Liver (tissue), 9 donors: ENCODE results near the gene TUBG2. TPM values are rescaled to one million over a fixed set of nuclear protein-coding genes. Genes with fewer than 3 reads are reported as not detected.

Source experiments
- DNase-seq: peaks from one replicate; pipeline ENCODE4 v3.0.0-alpha.2; 2017; ENCODE audit warnings: low spot score
- H3K27ac ChIP-seq, 2 donors: one replicate each; pipeline ENCODE4 v1.7.0; 2013; ENCODE audit warnings: inconsistent platforms in 2 of 2, low read length in 2 of 2, control low read depth in 1 of 2, low read depth in 1 of 2, mild to moderate bottlenecking in 1 of 2
- H3K27me3 ChIP-seq, 4 donors: one replicate each; pipeline versions ENCODE4 v1.6.1 to v1.7.0; 2013; ENCODE audit warnings: low read length in 3 of 4, inconsistent platforms in 1 of 4, mild to moderate bottlenecking in 1 of 4, moderate library complexity in 1 of 4; ENCODE audit not compliant: control insufficient read depth in 4 of 4, insufficient read depth in 4 of 4
- H3K36me3 ChIP-seq, 4 donors: one replicate each; pipeline versions ENCODE4 v1.6.1 to v1.7.0; 2013; ENCODE audit warnings: low read length in 3 of 4, mild to moderate bottlenecking in 3 of 4, low read depth in 1 of 4, moderate library complexity in 1 of 4; ENCODE audit not compliant: control insufficient read depth in 4 of 4, insufficient read depth in 3 of 4
- H3K4me1 ChIP-seq, 4 donors: one replicate each; pipeline versions ENCODE4 v1.6.1 to v1.7.0; 2013; ENCODE audit warnings: low read length in 3 of 4, mild to moderate bottlenecking in 3 of 4, moderate library complexity in 1 of 4; ENCODE audit not compliant: control insufficient read depth in 4 of 4, insufficient read depth in 4 of 4
- H3K4me3 ChIP-seq, 3 donors: one replicate each; pipeline versions ENCODE4 v1.6.1 to v1.7.0; 2013; ENCODE audit warnings: low read length in 3 of 3, control low read depth in 1 of 3, low read depth in 1 of 3, mild to moderate bottlenecking in 1 of 3
- H3K9ac ChIP-seq, 2 donors: one replicate each; pipeline ENCODE4 v1.7.0; 2013; ENCODE audit warnings: low read length in 2 of 2, mild to moderate bottlenecking in 2 of 2, moderate library complexity in 2 of 2, control low read depth in 1 of 2, low read depth in 1 of 2
- H3K9me3 ChIP-seq, 4 donors: one replicate each; pipeline versions ENCODE4 v1.6.1 to v1.7.0; 2013; ENCODE audit warnings: low read length in 3 of 4; ENCODE audit not compliant: control insufficient read depth in 4 of 4
- ATF3 ChIP-seq: IDR thresholded peaks from 2 replicates; pipeline ENCODE4 v1.6.1; 2016; ENCODE audit warnings: antibody characterized with exemption
- CTCF ChIP-seq: fragments of 150-350 bp; IDR thresholded peaks from 2 replicates; pipeline ENCODE4 v1.5.1; 2017; ENCODE audit warnings: improper control_type of control experiment, low read depth, low read length; ENCODE audit not compliant: missing input control
- EGR1 ChIP-seq, 2 donors: IDR thresholded peaks; 2 replicates each; pipeline ENCODE4 v1.6.1; 2016 to 2018; ENCODE audit warnings: antibody characterized with exemption in 2 of 2, low read depth in 2 of 2
- FOXA1 ChIP-seq: IDR thresholded peaks from 2 replicates; pipeline ENCODE4 v1.6.1; 2016; ENCODE audit warnings: antibody characterized with exemption
- FOXA2 ChIP-seq: IDR thresholded peaks from 2 replicates; pipeline ENCODE4 v1.6.1; 2016; ENCODE audit warnings: antibody characterized with exemption
- GABPA ChIP-seq, 2 donors: IDR thresholded peaks in 1 of 2; conservative IDR thresholded peaks in 1 of 2; 2 replicates each; pipeline ENCODE4 v1.6.1; 2016; ENCODE audit warnings: antibody characterized with exemption in 2 of 2, mild to moderate bottlenecking in 1 of 2, moderate library complexity in 1 of 2
- HNF4G ChIP-seq: IDR thresholded peaks from 2 replicates; pipeline ENCODE4 v1.6.1; 2016; ENCODE audit warnings: antibody characterized with exemption
- JUND ChIP-seq, 2 donors: IDR thresholded peaks; 2 replicates each; pipeline ENCODE4 v1.6.1; 2016; ENCODE audit warnings: antibody characterized with exemption in 2 of 2
- MAX ChIP-seq: IDR thresholded peaks from 2 replicates; pipeline ENCODE4 v1.6.1; 2016; ENCODE audit warnings: antibody characterized with exemption
- RAD21 ChIP-seq, 2 donors: IDR thresholded peaks; 2 replicates each; pipeline ENCODE4 v1.6.1; 2016; ENCODE audit warnings: antibody characterized with exemption in 2 of 2, mild to moderate bottlenecking in 2 of 2
- RXRA ChIP-seq, 2 donors: IDR thresholded peaks; 2 replicates each; pipeline ENCODE4 v1.6.1; 2017 to 2018; ENCODE audit warnings: antibody characterized with exemption in 2 of 2, mild to moderate bottlenecking in 1 of 2
- SP1 ChIP-seq: IDR thresholded peaks from 2 replicates; pipeline ENCODE4 v1.6.1; 2018; ENCODE audit warnings: antibody characterized with exemption, mild to moderate bottlenecking
- YY1 ChIP-seq: IDR thresholded peaks from 2 replicates; pipeline ENCODE4 v1.6.1; 2016; ENCODE audit warnings: antibody characterized with exemption, mild to moderate bottlenecking
- WGBS: extraction: QIAGEN DNeasy Blood & Tissue Kit; methylation state at CpG from one replicate; pipeline ENCODE4 v1.1.7; 2013; 5-methylcytosine and 5-hydroxymethylcytosine counted together
- polyA plus RNA-seq, 2 donors: library from polyadenylated mRNA; stranded (reverse) in 1 of 2; unstranded in 1 of 2; fragments of 200-250 nt in 1 of 2; fragments of >200 nt in 1 of 2; fragmentation: Nextera tagmentation in 1 of 2; extraction: Ambion mirVana in 1 of 2; gene quantifications; one replicate each; pipeline versions ENCODE4 v1.2.1 to v1.2.3, GENCODE V29; 2013 to 2015
- total RNA-seq, 2 donors: library from RNA; depleted of rRNA; stranded (reverse); fragments of >200 nt; gene quantifications; one replicate each; pipeline ENCODE4 v1.2.3, GENCODE V29; 2014
- donor health status: healthy.
- donor health status: healthy.
- donor health status: healthy.
- donor health status: healthy.
- donor health status: healthy.

Gene TUBG2
- total and polyA plus RNA-seq, 4 donors, result 1.4 to 10.8 (median 5.0) TPM

- Histone ChIP-seq H3K27me3 (no peaks in the 10 kb centered on the region), H3K9ac (no peak overlapping the region), H3K4me3 (no peak overlapping the region), H3K9me3 (no peaks in the 10 kb centered on the region), H3K27ac (peak overlapping the region; percentile 16 to 47), H3K4me1 (peaks cover 9 to 26% (median 12%) of the 10 kb centered on the region in 4 donors), H3K36me3 (peaks cover 5 to 19% (median 12%) of the 10 kb centered on the region in 4 donors)
- no peak for DNase-seq
- TF ChIP-seq JUND (IDR thresholded peaks at IDR 0.05), result peak; percentile 40 to 85
- no peak for TF ChIP-seq FOXA1
- 48% methylated on average over 7 of the region's 7 CpGs for WGBS
Observed at GRCh38 chr17:42667088-42667951, 8.2 kb downstream of the TUBG2 start.

DNA sequence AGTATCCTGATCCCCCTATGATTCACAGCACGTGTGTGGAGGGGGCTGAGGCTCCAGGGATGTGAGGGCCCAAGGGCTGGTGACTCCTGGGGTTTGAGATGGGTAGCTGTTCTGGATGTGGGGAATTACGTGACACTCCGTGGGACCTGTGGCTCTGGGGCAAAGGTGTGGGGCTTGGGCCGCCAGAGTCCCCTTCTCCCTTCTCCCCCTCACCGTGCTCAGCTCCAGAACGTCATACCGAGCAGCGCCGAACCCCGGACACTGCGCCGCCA, 10.6 kb downstream of the TUBG2 start:
- DNase-seq, result no peak
- H3K9me3 ChIP-seq, result no peaks in the 10 kb centered on the region
- no peak overlapping the region for H3K27ac ChIP-seq
- no peak overlapping the region for H3K4me3 ChIP-seq
- peaks cover 11 to 39% (median 18%) of the 10 kb centered on the region in 4 donors for H3K4me1 ChIP-seq
- no peaks in the 10 kb centered on the region for H3K27me3 ChIP-seq
- H3K36me3 ChIP-seq, result peaks cover 9 to 24% (median 14%) of the 10 kb centered on the region in 4 donors
- no peak overlapping the region for H3K9ac ChIP-seq
- WGBS, result 85% methylated on average over 12 of the region's 12 CpGs
- no peak for TF ChIP-seq EGR1 (IDR thresholded peaks at IDR 0.05; ENCODE audit: low read depth in 2 of 2)
- TF ChIP-seq RAD21 (IDR thresholded peaks at IDR 0.05), result no peak
- TF ChIP-seq HNF4G, result no peak
- TF ChIP-seq CTCF, result no peak
- TF ChIP-seq SP1, result no peak
- TF ChIP-seq FOXA2, result no peak
- TF ChIP-seq RXRA (IDR thresholded peaks at IDR 0.05), result no peak
- TF ChIP-seq MAX, result no peak
- no peak for TF ChIP-seq ATF3
- TF ChIP-seq YY1, result no peak
- no peak for TF ChIP-seq GABPA (IDR thresholded peaks at IDR 0.05 in 1 of 2, conservative IDR thresholded peaks at IDR 0.05 in 1 of 2)
- no peak for TF ChIP-seq JUND (IDR thresholded peaks at IDR 0.05)

DNA sequence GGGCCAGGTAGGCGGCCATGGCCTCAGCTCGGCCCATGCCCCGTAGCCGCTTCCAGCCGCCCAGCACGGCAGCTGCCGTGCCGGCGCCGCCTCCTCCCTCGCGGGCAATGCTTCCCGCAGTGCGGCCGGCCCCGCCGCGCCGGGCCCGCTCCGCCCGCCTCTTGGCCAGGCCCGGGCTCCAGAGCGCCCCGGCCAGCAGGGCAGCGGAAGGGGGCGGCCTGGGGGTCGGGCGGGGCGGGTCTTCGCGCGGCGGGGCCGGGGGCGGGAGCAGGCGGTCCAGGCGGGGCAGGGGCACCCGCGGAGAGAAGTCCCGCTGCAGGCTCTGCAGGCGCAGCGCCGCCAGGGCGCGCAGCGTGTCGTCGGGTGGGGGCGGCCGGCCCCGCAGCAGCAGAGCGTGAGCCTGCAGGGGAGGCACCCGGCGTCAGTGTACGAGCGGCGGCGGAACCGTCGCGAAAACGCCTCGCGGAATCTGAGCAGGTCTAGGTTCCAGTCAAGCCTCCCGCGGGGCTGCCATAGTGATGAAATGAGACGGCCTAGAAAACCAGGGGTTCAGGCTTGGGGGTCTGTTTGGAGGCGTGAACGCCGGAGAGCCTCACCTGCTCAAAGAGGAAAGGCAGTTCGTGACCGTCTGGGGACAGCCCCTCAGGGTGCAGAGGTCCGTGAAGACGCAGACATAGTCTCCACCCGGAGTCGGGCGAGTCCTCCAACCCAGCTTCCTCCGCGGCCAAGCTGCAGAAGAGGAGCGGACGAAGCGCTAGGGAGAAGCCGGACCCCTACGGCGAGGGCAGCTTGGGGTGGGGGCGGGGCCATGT, 11.1 kb downstream of the TUBG2 start:
- Histone ChIP-seq H3K27ac (no peak overlapping the region), H3K4me1 (peaks cover 14 to 43% (median 21%) of the 10 kb centered on the region in 4 donors), H3K27me3 (no peaks in the 10 kb centered on the region), H3K36me3 (peaks cover 9 to 24% (median 14%) of the 10 kb centered on the region in 4 donors), H3K9me3 (no peaks in the 10 kb centered on the region), H3K9ac (no peak overlapping the region), H3K4me3 (no peak overlapping the region)
- no peak for DNase-seq
- 72% methylated on average over 87 of the region's 87 CpGs for WGBS
- no peak for TF ChIP-seq YY1
